H1 (cell line): ENCODE results near the gene HS3ST3B1. TPM values are rescaled to one million over a fixed set of nuclear protein-coding genes. Genes with fewer than 3 reads are reported as not detected.

Experiments used
- CHD7 ChIP-seq: fragments of 300-600 bp; sonication (generic); IDR thresholded peaks from 2 replicates; pipeline ENCODE4 v1.7.1; 2012; ENCODE audit warnings: low read length, moderate library complexity, mild to moderate bottlenecking, inconsistent platforms; ENCODE audit not compliant: insufficient replicate concordance
- JUND ChIP-seq: IDR thresholded peaks from 2 replicates; pipeline ENCODE4 v1.6.1; 2011; ENCODE audit warnings: mild to moderate bottlenecking, improper control_type of control experiment, low read length
- POLR2A ChIP-seq, 2 experiments: IDR thresholded peaks; 1 replicate in 1 of 2; 2 replicates in 1 of 2; pipeline ENCODE4 v1.6.1; 2011; ENCODE audit warnings: low read depth in 2 of 2, low read length in 2 of 2, mild to moderate bottlenecking in 2 of 2; ENCODE audit errors: control extremely low read depth in 1 of 2
- SIN3A ChIP-seq, 2 experiments: IDR thresholded peaks in 1 of 2; conservative IDR thresholded peaks in 1 of 2; 2 replicates each; pipeline ENCODE4 v1.6.1; 2011 to 2012; ENCODE audit warnings: low read length in 2 of 2, improper control_type of control experiment in 1 of 2, low read depth in 1 of 2, mild to moderate bottlenecking in 1 of 2
- polyA plus RNA-seq, 7 experiments: library from polyadenylated mRNA; depleted of rRNA in 3 of 7; stranded (reverse) in 5 of 7; unstranded in 2 of 7; fragments of >200 nt in 5 of 7; fragments of 200-250 nt in 2 of 7; gene quantifications; 1 replicate in 5 of 7; 2 replicates in 1 of 7; 4 replicates in 1 of 7; pipeline versions ENCODE4 v1.2.1 to v1.2.3, GENCODE V29; 2011 to 2013; ENCODE audit warnings: missing spikeins in 2 of 7, mixed read lengths in 2 of 7
- total RNA-seq: library from RNA; stranded (reverse); fragmentation: NEBNext Ultra II Directional; extraction: Animal tissue kit (Norgen Biotek cat#: 25700); gene quantifications from 2 replicates; pipeline ENCODE4 v1.2.1, GENCODE V29; 2021

Gene HS3ST3B1
- total and polyA plus RNA-seq, 2 of the 8 experiments (the other 6 are each of a cell fraction or from before 2014, with no cell fraction given), result 4.7 to 14.4 TPM

GRCh38 chr17:14261406-14261805 lies 39.5 kb upstream of the HS3ST3B1 start (continued):
- TF ChIP-seq CHD7 (no peak), SIN3A (conservative IDR thresholded peaks at IDR 0.05 in 1 of 2, IDR thresholded peaks at IDR 0.05 in 1 of 2; ENCODE audit: low read depth in 1 of 2, low read length in 2 of 2) (no peak), POLR2A (IDR thresholded peaks at IDR 0.05; ENCODE audit: control extremely low read depth in 1 of 2, low read depth in 2 of 2, low read length in 2 of 2) (no peak), JUND (no peak)
